ENCODE measurements around the gene GLI3. TPM values are rescaled to one million over a fixed set of nuclear protein-coding genes. Genes with fewer than 3 reads are reported as not detected.

GLI3 gene
- total and polyA plus RNA-seq, 10 of the 15 experiments (the other 5 are each of a cell fraction or from before 2014, with no cell fraction given) = 0.01 TPM; not detected in 8

- POLR2A ChIA-PET = interaction anchor here (0.7 kb wide), 1 partner anchor 8 kb away, joined by 3 read pairs; no protein-coding TSS in a partner anchor
- CTCF ChIA-PET = interaction anchor here (1.3 kb wide), 1 partner anchor 22 kb away, joined by 5 read pairs; no protein-coding TSS in a partner anchor
- Histone ChIP-seq H3K9me3 (replicated peaks; ENCODE audit: control insufficient read depth, insufficient read depth, low read length) (no peaks in the 10 kb centered on the region), H3K27ac (ENCODE audit: control insufficient read depth, insufficient read depth) (no peak overlapping the region), H3K4me1 (ENCODE audit: control insufficient read depth, insufficient read depth, low read length) (no peaks in the 10 kb centered on the region), H3K36me3 (ENCODE audit: control insufficient read depth in 2 of 2, insufficient read depth in 2 of 2, low read length in 1 of 2) (no peaks in the 10 kb centered on the region), H3K4me2 (ENCODE audit: control insufficient read depth, insufficient read depth) (no peak overlapping the region), H3K9ac (ENCODE audit: control insufficient read depth, insufficient read depth, low read length) (no peak overlapping the region), H2AFZ (ENCODE audit: control insufficient read depth, low read depth, low read length) (no peak overlapping the region), H3K27me3 (replicated peaks in 1 of 2; ENCODE audit: control insufficient read depth in 2 of 2, insufficient read depth in 2 of 2, low read length in 1 of 2) (no peaks in the 10 kb centered on the region), H3K79me2 (ENCODE audit: control insufficient read depth, insufficient read depth, low read length) (no peaks in the 10 kb centered on the region), H3K4me3 (no peak overlapping the region), H4K20me1 (ENCODE audit: control insufficient read depth, insufficient read depth) (no peaks in the 10 kb centered on the region)
- intact Hi-C loops (cut with micrococcal nuclease; ENCODE audit: unreplicated experiment) = no loop called here
- FAIRE-seq (no peak), DNase-seq (ENCODE audit: low read depth, low spot score) (no peak), ATAC-seq (no peak)
- 42% methylated on average over 3 of the region's 3 CpGs for WGBS (ENCODE audit: insufficient coverage, insufficient replicate concordance, low lambda C conversion rate, missing lambda C conversion rate)
- RAD21 ChIA-PET (ENCODE audit: unreplicated experiment) = no interaction called here
- no TSS peak for BruUV-seq (replicated peaks)
- TF ChIP-seq ATF7 (IDR thresholded peaks at IDR 0.05; ENCODE audit: low read depth) (no peak), IRF4 (IDR thresholded peaks at IDR 0.05; ENCODE audit: low read depth, low read length) (no peak), EGR1 (IDR thresholded peaks at IDR 0.05; ENCODE audit: borderline replicate concordance in 1 of 2, low read depth in 2 of 2, low read length in 2 of 2) (no peak), YBX1 (IDR thresholded peaks at IDR 0.05) (no peak), LARP7 (IDR thresholded peaks at IDR 0.05) (no peak), JUND (IDR thresholded peaks at IDR 0.05; ENCODE audit: low read depth, low read length) (no peak), USF1 (IDR thresholded peaks at IDR 0.05; ENCODE audit: borderline replicate concordance, extremely low read length, insufficient read depth, low read depth, low read length) (no peak), HCFC1 (IDR thresholded peaks at IDR 0.05; ENCODE audit: low read length) (no peak), ELK1 (IDR thresholded peaks at IDR 0.05; ENCODE audit: low read depth, low read length) (no peak), ZNF384 (IDR thresholded peaks at IDR 0.05; ENCODE audit: borderline replicate concordance, low read depth, low read length) (no peak), HDAC2 (IDR thresholded peaks at IDR 0.05) (no peak), CREM (IDR thresholded peaks at IDR 0.05; ENCODE audit: low read depth) (no peak), FOXK2 (IDR thresholded peaks at IDR 0.05) (no peak)
- in situ Hi-C loops (cut with MboI) = no loop called here
- SMC1A ChIA-PET (ENCODE audit: uncharacterized antibody, unreplicated experiment) = interaction anchor here (0.6 kb wide), 1 partner anchor 1159 kb away, joined by 3 read pairs; no protein-coding TSS in a partner anchor
Observed at GRCh38 chr7:42210779-42211178, 26.2 kb downstream of the GLI3 start.

Data from GM12878 (cell line).